ENCODE data around the gene SLC16A6. TPM values are rescaled to one million over a fixed set of nuclear protein-coding genes. Genes with fewer than 3 reads are reported as not detected.
"Not testable (repeated sequence)": the region's sequence is repeated elsewhere in the genome, so short reads cannot be mapped to it uniquely, and the experiment has no call there.

Gene SLC16A6
- polyA plus RNA-seq, 3 donors: 12.3 to 24.7 (median 14.0) TPM

DNA sequence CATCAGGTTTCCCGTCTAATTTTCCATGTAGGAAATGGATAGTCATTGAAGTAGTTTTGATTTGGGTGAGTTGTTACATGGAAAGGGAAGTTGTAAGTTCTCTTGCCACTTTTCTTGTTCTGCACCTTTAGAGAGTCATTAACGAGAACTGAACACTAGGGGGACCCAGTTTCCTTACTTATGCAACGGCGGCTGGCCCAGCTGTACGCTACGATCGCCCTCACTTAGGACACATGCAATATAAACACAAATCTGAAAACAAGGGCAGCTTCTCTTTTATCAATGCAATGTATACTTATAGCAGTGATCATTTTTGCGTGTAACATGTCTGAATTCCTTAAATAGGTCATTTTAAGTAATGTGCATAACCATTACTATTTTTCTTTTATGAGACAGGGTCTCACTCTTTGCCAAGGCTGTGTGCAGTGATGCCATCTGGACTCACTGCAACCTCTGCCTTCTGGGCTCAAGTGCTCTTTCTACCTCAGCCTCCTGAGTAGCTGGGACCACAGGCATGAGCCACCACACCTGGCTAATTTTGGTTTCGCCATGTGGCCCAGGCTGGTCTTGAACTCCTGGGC, 27.7 kb downstream of the SLC16A6 start:
- peak; percentile 36 to 66 (median 63) for DNase-seq
- peaks cover 17% of the 10 kb centered on the region for H4K20me1 ChIP-seq (ENCODE audit: insufficient read depth, low read length)
- TF ChIP-seq, protein P1, sequence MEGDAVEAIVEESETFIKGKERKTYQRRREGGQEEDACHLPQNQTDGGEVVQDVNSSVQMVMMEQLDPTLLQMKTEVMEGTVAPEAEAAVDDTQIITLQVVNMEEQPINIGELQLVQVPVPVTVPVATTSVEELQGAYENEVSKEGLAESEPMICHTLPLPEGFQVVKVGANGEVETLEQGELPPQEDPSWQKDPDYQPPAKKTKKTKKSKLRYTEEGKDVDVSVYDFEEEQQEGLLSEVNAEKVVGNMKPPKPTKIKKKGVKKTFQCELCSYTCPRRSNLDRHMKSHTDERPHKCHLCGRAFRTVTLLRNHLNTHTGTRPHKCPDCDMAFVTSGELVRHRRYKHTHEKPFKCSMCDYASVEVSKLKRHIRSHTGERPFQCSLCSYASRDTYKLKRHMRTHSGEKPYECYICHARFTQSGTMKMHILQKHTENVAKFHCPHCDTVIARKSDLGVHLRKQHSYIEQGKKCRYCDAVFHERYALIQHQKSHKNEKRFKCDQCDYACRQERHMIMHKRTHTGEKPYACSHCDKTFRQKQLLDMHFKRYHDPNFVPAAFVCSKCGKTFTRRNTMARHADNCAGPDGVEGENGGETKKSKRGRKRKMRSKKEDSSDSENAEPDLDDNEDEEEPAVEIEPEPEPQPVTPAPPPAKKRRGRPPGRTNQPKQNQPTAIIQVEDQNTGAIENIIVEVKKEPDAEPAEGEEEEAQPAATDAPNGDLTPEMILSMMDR (IDR thresholded peaks at IDR 0.05): peak; percentile 77
- Mint-ChIP-seq H3K27ac (peak overlapping the region; percentile 50 to 85 (median 78)), H3K4me1 (peaks cover 26% of the 10 kb centered on the region), H3K36me3 (peaks cover 48 to 55% of the 10 kb centered on the region in 2 donors)
- 100% methylated on average over 1 of the region's 9 CpGs for WGBS (ENCODE audit: insufficient coverage)
- not testable (repeated sequence) for H3K9me3 ChIP-seq (replicated peaks in 1 of 2; ENCODE audit: control insufficient read depth in 1 of 2, insufficient read depth in 1 of 2, low read length in 2 of 2); H3K4me3 ChIP-seq (replicated peaks in 1 of 3; ENCODE audit: low read depth in 2 of 3, low read length in 3 of 3); H3K9ac ChIP-seq (ENCODE audit: insufficient read depth, low read length, poor library complexity, severe bottlenecking); H3K4me2 ChIP-seq (replicated peaks; ENCODE audit: extremely low read depth, low read length, poor library complexity, severe bottlenecking); H3K4me3 Mint-ChIP-seq; H3K9me3 Mint-ChIP-seq; H3K79me2 ChIP-seq (ENCODE audit: insufficient read depth, low read length); H3K27me3 Mint-ChIP-seq (ENCODE audit: low read depth in 3 of 3); H2AFZ ChIP-seq (ENCODE audit: insufficient read depth, low read depth, low read length, poor library complexity, severe bottlenecking); H3K27me3 ChIP-seq (ENCODE audit: control insufficient read depth in 2 of 2, insufficient read depth in 2 of 2, low read length in 2 of 2)
- intact Hi-C loops (cut with micrococcal nuclease): loop anchor here (5.0 kb wide), 2 partner anchors 134 to 174 kb away; no protein-coding TSS in a partner anchor
- H3K27ac ChIP-seq (ENCODE audit: low read depth in 1 of 2, low read length in 2 of 2): peak overlapping the region; percentile 33 to 65
- H3K36me3 ChIP-seq (replicated peaks in 1 of 2; ENCODE audit: control insufficient read depth in 1 of 2, insufficient read depth in 2 of 2, low read length in 2 of 2): peaks cover 21 to 34% of the 10 kb centered on the region in 2 donors
- H3K4me1 ChIP-seq (ENCODE audit: control insufficient read depth in 1 of 2, insufficient read depth in 2 of 2, low read length in 2 of 2): peaks cover 11 to 14% of the 10 kb centered on the region in 2 donors

DNA sequence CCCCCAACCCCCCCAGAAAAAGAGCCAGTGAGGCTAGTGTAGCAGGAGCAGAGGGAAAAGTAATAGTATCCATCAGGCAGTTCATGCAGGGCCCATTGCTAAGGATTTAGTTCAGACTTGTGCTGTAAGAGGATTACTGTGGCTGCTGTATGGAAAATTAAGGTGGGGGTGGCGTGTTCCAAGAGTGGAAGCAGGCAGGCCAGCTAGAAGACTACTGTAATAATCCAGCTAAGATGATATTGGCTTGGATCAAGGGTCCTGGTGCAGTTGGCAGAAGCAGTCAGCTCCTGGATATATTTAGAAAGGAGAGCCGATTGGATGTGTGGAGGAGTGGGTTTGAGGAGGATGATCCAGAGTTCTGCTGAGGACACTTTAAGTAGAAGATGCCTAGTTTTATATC, 28.5 kb downstream of the SLC16A6 start:
- DNase-seq; H3K79me2 ChIP-seq (ENCODE audit: insufficient read depth, low read length); H2AFZ ChIP-seq (ENCODE audit: insufficient read depth, low read depth, low read length, poor library complexity, severe bottlenecking); H3K9me3 ChIP-seq (replicated peaks in 1 of 2; ENCODE audit: control insufficient read depth in 1 of 2, insufficient read depth in 1 of 2, low read length in 2 of 2); H3K4me2 ChIP-seq (replicated peaks; ENCODE audit: extremely low read depth, low read length, poor library complexity, severe bottlenecking); H3K27me3 ChIP-seq (ENCODE audit: control insufficient read depth in 2 of 2, insufficient read depth in 2 of 2, low read length in 2 of 2); H3K9ac ChIP-seq (ENCODE audit: insufficient read depth, low read length, poor library complexity, severe bottlenecking); H3K9me3 Mint-ChIP-seq; H3K27ac ChIP-seq (ENCODE audit: low read depth in 1 of 2, low read length in 2 of 2); H3K4me3 ChIP-seq (replicated peaks in 1 of 3; ENCODE audit: low read depth in 2 of 3, low read length in 3 of 3); H3K27me3 Mint-ChIP-seq (ENCODE audit: low read depth in 3 of 3): not testable (repeated sequence)
- Mint-ChIP-seq H3K27ac (peak overlapping the region in 5 of 7 donors; percentile 52 to 84 (median 78)), H3K4me3 (peak overlapping the region in 1 of 2 donors; percentile 16), H3K36me3 (peaks cover 48 to 53% of the 10 kb centered on the region in 2 donors), H3K4me1 (peaks cover 33% of the 10 kb centered on the region)
- 100% methylated on average over 1 of the region's 2 CpGs for WGBS (ENCODE audit: insufficient coverage)
- Histone ChIP-seq H3K36me3 (replicated peaks in 1 of 2; ENCODE audit: control insufficient read depth in 1 of 2, insufficient read depth in 2 of 2, low read length in 2 of 2) (peaks cover 14 to 27% of the 10 kb centered on the region in 2 donors), H4K20me1 (ENCODE audit: insufficient read depth, low read length) (peaks cover 11% of the 10 kb centered on the region), H3K4me1 (ENCODE audit: control insufficient read depth in 1 of 2, insufficient read depth in 2 of 2, low read length in 2 of 2) (peaks cover 11 to 14% of the 10 kb centered on the region in 2 donors)
- intact Hi-C loops (cut with micrococcal nuclease): loop anchor here (5.0 kb wide), 2 partner anchors 135 to 175 kb away; no protein-coding TSS in a partner anchor
